GM18526 (cell line): ENCODE results near the gene GORASP2.

Experiments
- POLR2A ChIP-seq: IDR thresholded peaks from 3 replicates; pipeline ENCODE4 v1.6.1; 2011; ENCODE audit not compliant: insufficient read length; ENCODE audit errors: extremely low read depth

GORASP2 gene

DNA sequence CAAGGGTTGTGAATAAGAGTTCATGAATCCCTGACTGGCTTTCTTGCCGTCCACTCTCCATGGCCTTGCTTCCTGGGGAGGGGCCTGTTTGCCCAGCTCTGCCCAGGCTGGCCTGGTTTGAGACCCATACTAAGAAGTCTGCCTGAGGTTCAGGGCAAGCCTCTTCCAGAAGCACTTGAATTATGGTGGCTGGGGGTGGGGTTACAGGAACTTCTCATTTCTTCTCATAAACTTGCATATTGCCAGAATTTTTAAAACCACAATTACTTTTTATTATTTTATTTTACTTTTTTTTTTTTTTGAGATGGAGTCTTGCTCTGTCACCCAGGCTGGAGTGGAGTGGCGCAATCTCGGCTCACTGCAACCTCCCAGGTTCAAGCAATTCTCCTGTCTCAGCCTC lies 42.0 kb downstream of the GORASP2 start:
- TF ChIP-seq POLR2A: no peak

DNA sequence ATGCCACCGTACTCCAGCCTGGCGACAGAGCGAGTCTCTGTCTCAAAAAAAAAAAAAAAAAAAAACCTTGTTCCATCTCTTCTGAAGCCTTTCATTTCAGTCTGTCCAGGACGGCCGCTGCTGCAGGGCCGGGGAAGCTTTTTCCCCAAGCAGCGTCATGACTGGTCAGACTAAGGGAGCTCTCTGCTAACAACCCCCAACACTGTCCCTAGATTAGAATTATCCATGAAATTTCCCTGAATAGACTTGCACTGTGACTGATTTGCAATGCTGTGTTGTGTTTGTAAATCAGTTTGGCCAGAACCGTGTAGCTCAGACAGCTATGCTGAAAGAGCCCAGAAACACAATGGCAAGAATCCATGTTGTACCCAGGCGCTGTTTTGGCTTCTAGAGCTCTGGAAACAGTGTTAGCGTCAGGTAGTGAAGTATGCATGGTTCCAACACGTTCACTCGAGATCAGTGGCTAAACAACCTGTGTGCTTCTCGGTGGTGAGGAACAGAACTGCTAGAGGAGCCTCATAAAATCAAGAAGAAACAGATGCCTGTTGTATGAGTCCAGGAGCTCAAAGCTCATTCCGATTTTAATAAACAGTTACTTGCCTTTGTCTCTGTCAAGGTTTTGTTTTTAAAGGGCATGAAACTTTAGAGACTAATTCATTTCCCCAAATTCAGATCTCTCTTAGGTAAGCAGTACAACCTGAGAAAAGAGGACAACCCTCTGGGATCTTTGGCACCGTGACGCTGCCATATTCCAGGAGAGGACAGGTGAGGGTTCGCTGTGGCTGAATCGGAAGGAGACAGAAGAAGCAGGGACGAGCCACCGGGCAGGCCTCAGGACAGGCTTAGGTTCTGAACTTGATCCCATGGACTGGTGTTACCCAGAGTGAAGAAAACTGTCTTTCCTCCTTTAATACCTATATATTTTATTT lies 43.5 kb downstream of the GORASP2 start:
- TF ChIP-seq POLR2A: no peak

DNA sequence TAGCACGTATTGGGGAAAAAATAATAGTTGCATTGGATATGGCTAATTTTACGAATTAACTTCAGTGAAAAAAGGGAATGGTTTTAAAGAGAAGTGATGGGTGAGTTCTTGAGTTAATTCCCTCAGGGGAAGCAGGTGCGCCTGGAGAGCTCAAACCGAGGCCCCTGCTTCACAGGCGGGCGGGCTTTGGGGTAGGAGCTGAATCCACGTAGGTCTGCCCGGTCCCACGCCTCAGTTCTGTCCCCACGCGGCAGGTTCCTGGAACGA lies 44.1 kb downstream of the GORASP2 start:
- TF ChIP-seq POLR2A: no peak

DNA sequence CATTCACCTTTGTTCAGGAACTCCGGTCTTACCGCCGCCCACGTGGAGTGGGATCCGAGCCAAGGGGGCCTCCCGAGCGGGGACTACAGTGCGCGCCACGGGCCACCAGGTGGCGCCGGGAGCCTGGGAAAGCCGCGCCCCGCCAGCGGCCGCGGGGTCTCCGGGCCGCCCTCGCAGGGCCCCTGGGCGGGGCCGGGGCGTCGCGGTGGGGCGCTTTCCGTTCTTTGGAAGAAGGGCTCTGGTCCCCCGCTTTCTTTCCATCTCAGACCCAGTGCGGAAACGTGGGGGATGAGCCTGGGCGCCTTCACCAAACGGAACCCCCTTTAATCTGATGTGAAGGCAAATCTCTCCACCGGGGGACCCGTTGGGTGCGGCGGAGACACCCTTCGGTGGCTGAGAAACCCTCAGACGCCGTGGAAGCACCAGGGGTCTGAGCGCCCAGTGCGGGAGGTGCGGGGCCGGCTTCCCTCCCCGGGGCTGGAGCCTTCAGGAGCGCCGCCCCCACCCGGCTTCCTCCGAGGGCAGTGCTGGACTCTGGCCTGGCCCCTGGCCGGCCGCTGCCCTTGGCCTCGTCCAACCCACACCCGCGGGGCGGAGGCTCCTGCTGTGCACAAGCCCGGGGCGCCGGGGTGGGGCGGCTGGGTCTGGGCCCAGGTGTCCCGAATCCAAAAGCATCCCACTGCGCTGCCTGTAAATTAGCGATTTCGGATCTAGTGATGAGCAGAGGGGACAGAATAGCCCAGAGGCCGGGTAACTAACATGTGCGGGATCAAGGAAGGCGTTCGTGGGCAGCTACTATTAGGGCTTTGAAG lies 44.6 kb downstream of the GORASP2 start:
- TF ChIP-seq POLR2A: peak; percentile 64

DNA sequence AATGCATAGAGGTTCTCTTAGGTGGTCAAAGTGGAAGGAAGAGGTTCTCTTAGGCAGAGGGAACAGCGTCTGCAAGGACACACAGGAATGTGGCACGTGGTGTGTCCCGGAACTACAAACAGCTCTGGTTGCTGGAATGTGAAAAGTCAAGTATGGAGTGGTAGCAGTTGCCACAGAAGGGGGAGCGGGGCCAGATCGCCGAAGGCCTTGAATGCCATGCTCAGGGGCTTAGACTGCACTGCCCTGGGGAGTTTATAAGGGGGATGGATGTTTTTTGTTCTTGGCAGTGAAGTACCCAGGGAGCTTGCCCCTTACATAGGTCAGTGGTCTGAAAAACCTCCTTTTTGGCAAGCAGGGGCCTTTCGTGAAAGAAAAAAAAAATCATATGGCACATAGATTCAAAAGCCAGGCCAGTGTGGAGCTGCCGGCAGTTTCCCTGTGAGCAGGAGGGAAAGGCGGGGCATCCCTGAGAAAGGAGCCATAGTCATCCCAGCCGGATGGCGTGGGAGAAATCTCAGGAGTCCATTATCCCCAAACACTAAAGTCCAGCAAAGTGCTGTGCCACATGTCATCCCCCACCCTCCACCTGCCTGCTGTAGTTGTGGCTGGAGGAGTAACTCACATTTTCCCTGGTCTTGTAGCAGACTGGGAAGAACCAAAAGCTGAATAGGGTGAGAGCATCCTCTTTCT lies 45.4 kb downstream of the GORASP2 start:
- no peak for TF ChIP-seq POLR2A

DNA sequence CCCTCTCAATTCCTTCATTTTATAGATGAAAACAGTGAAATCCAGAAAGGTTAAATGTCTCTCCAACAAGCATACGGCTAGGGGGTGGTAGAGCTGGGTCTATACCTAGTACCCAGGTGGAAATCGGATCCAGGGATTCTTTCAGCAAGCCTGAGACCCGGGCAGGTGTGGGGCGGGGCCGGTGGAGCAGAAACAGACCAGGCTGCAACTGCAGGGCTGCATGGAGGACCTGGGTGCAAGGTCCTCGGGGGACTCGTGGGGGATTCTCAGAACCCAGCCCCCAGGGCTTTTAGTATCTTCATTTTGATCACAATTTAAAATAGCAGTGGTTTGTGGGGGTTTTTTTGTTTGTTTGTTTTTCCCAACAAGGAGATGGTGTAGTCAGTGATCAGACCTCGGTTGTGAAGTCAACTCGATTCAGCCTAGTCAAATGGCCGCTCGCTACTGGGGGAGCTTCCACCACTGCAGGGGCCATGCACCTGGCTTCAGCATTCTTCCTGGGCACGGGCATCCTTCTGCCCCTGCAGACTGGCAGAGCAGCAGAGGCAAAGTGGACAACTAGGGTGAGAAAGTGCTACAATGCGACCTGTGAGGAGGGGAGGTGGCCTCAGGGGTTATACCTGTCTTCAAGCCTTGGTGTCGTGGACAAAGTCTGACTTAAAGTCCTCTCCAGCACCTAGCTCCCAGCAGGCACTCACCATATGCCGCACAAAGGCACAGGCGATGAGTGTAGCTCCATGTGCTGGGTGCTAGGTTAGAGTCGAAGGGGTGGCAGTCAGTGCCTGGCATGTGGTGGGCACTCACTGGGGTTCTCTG lies 46.3 kb downstream of the GORASP2 start:
- TF ChIP-seq POLR2A: no peak

DNA sequence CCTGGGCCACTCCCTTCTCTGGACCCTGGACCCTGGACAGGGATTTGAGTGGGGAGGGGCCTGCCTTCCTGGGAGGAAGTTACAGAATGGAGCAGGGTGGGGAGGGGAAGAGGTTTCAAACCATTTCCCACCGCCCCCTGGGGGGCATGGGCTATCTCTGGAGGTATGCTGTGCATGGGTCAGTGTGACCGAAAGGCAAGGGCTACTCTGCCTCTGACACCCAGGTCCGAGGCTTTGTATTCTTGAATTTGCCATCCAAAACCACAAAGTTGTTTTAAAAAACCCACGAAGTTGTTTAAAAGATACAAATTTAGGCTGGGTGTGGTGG lies 46.9 kb downstream of the GORASP2 start:
- no peak for TF ChIP-seq POLR2A

DNA sequence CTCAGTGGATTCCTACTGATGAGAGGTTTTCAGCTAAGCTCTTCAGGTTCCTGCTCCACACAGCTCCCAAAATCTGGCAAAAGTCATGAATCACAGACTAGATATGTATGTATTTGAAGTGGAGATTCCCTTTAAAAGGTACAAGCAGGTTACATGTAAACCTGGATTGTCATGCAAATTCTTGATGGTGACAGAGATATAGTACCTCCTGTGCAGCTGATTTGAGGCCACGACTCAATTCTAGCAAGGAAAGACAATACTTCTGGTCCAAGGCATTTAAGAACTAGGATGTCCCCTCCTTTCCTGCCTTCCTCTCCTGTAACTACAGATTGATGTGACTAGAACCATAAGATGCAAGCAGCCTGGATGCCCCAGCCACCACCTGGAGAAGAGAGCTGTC lies 55.0 kb downstream of the GORASP2 start:
- no peak for TF ChIP-seq POLR2A

DNA sequence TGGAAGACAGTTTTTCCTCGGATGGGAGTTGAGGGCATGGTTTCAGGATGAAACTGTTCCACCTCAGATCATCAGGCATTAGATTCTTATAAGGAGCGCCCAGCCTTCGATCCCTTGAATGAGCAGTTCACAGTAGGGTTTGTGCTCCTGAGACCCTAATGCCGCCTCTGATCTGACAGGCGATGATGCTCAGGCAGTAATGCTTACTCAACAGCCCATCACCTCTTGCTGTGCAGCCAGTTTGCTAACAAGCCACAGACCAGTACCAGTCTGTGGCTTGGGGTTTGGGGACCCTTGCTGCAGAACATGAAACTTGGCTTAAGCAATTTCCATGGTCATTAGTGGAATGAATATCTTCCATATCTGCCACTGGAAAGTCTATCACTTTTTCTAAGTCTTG lies 56.4 kb downstream of the GORASP2 start:
- TF ChIP-seq POLR2A: no peak

DNA sequence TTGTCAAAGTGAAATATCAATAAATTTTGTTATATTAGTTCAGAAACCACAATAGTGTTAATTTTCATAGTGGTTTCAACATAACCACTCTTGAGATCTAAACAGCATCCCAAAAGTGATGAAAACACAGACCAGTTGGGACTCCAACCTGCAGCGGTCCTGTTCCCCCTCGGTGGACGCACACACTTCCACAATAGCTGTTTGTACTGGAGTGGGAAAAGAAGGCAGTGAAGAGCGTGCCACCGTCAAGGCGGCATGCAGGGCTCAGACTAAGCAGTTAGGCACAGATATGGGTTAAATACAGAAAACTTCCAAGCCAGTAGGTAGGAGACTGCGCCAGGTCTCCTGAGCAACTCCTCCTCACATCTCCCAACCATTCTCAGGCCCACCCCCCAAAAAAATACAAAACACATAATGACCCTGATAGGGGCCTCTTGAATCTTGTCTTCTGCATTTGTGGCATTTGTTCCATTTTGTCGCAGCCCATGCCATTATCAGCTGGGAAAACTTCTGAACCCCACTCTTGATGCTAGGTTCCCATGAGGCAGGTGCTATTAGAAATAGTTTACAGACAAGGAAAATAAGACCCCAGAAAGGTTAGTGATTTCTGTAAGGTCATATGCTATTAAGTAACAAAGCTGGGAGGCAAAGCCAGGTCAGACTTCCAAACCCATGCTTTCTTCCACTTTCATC lies 57.7 kb downstream of the GORASP2 start:
- TF ChIP-seq POLR2A: no peak

DNA sequence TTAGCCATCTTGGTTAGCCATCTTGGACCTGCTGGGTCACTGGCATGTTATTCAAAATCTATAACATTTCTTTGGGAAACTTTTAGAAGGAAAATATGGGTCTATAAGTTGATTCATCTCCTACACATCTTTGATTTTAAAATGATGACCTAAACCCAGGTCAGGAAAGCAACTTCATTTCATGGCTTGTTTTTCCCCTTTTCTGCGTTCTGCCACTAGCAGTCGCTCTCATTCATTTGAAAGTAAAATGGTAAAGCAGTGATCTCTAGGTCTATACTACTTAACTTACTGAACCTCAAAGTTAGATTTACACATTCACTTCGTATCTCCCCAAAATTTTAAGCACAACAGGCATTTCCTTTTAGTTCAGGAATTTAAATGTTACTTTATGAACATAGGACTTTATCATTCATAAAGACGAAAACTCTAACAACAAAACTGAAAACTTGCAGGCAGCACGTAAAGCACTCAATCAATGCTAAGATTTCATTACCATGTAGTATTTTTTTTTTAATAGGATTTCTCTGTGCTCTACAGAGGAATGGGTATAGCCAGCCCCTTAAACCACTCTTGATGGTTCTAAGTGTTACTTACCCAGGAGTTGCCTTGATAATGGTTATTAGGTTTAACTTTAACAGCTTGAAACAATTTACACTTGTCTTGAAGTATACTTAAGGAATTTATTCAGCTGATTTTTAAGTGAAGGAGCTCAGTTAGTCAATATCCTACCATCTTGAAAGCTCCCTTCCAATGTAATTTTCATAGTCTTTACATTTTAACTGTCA lies 62.5 kb downstream of the GORASP2 start:
- TF ChIP-seq POLR2A: no peak

DNA sequence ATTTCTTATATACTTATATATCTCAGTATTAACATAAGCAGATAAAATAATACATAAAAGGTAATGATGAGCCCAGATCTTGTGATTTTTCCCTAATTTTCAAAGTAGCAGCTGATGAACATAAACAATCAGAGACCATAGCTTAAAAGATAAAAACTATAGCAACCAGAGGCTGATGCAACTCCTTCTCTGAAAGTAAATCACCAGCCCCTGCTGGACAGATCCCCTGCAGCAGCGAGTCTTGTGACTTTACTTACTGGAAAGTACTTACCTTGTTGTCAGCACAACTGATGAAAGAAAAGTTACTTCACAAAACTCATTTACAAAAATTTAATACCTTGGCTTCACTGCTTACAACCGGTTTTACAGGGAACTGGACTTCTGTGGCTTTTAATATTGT lies 67.3 kb downstream of the GORASP2 start:
- no peak for TF ChIP-seq POLR2A

DNA sequence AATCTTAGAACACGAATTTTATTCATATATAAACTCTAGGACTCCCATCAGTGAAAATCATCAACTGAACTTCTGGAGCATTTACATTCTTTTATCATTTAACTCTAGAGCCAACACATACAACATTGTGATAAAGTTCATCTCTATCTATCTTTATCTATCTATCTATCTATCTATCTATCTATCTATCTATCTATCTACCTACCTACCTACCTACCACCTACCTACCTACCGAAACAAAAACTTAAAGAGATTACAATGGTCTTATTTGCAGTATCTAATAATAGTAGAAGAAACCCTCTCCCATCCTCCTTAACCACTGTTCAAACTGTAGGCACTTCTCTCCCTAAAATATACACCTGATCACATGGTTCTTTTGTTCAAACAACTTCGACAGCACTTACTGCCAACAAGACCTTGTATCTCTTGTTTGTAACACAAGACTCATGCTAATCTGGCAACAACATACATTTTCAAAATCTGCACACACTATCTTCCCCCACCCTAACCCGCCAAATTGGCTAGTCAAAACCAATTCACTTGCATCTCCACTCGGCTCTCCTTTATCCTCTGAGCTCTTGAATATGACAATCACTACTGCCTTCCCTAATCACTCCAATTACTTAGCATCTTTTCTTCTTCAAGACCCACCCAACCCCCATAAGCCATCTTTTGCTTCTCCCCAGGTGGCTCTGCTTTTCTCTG lies 69.0 kb downstream of the GORASP2 start:
- no peak for TF ChIP-seq POLR2A
